ENCODE data around the gene DCAF11.

DNA sequence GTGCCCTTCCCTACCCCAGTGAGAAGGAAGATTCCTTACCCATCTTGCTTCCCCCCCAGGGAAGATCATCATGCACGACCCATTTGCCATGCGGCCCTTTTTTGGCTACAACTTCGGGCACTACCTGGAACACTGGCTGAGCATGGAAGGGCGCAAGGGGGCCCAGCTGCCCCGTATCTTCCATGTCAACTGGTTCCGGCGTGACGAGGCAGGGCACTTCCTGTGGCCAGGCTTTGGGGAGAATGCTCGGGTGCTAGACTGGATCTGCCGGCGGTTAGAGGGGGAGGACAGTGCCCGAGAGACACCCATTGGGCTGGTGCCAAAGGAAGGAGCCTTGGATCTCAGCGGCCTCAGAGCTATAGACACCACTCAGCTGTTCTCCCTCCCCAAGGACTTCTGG is 11.1 kb upstream of the DCAF11 start:
- no peak for TF ChIP-seq CTCF (IDR thresholded peaks at IDR 0.05)
- TF ChIP-seq POLR2A (IDR thresholded peaks at IDR 0.05), result no peak
- no peak for TF ChIP-seq POLR2AphosphoS5 (IDR thresholded peaks at IDR 0.05)

All from upper lobe of left lung (tissue), 4 donors.